GM12878 (cell line): Measurements from ENCODE around the gene PIK3C3. TPM values are rescaled to one million over a fixed set of nuclear protein-coding genes. Genes with fewer than 3 reads are reported as not detected.

ENCODE experiments used
- BACH1 ChIP-seq: fragments of 450-650 bp; IDR thresholded peaks from 2 replicates; pipeline ENCODE4 v1.6.1; 2017; ENCODE audit warnings: mild to moderate bottlenecking, borderline replicate concordance
- BRCA1 ChIP-seq: IDR thresholded peaks from 2 replicates; pipeline ENCODE4 v1.6.1; 2011; ENCODE audit warnings: low read depth, low read length, improper control_type of control experiment
- CBFB ChIP-seq: IDR thresholded peaks from 2 replicates; pipeline ENCODE4 v1.6.1; 2016; ENCODE audit warnings: antibody characterized with exemption, low read depth
- CHD4 ChIP-seq: fragments of 200-600 bp; sonication (generic); IDR thresholded peaks from 2 replicates; pipeline ENCODE4 v1.6.1; 2016; ENCODE audit warnings: mild to moderate bottlenecking
- HDAC2 ChIP-seq: fragments of 200-600 bp; sonication (generic); IDR thresholded peaks from 2 replicates; pipeline ENCODE4 v1.6.1; 2017
- IKZF1 ChIP-seq: fragments of 450-650 bp; conservative IDR thresholded peaks from 2 replicates; pipeline ENCODE4 v1.6.1; 2017; ENCODE audit warnings: antibody characterized with exemption, mild to moderate bottlenecking
- MXI1 ChIP-seq: fragments of 150-350 bp; IDR thresholded peaks from 2 replicates; pipeline ENCODE4 v1.6.1; 2011; ENCODE audit warnings: low read depth, mild to moderate bottlenecking, inconsistent platforms, low read length, improper control_type of control experiment
- NBN ChIP-seq: fragments of 450-650 bp; IDR thresholded peaks from 2 replicates; pipeline ENCODE4 v1.6.1; 2016
- NFXL1 ChIP-seq: fragments of 450-650 bp; IDR thresholded peaks from 2 replicates; pipeline ENCODE4 v1.6.1; 2017; ENCODE audit warnings: antibody characterized with exemption, mild to moderate bottlenecking, borderline replicate concordance
- NR2C1 ChIP-seq: fragments of 450-650 bp; IDR thresholded peaks from 2 replicates; pipeline ENCODE4 v1.6.1; 2017; ENCODE audit warnings: antibody characterized with exemption, mild to moderate bottlenecking, moderate library complexity
- NR2F1 ChIP-seq: fragments of 450-650 bp; conservative IDR thresholded peaks from 2 replicates; pipeline ENCODE4 v1.6.1; 2017; ENCODE audit warnings: mild to moderate bottlenecking
- RB1 ChIP-seq: fragments of 450-650 bp; formaldehyde crosslinking; IDR thresholded peaks from 2 replicates; pipeline ENCODE4 v1.6.1; 2017; ENCODE audit warnings: mild to moderate bottlenecking, borderline replicate concordance
- RCOR1 ChIP-seq: conservative IDR thresholded peaks from 2 replicates; pipeline ENCODE4 v1.6.1; 2012; ENCODE audit warnings: low read depth, low read length, improper control_type of control experiment
- SMAD1 ChIP-seq: fragments of 450-650 bp; IDR thresholded peaks from 2 replicates; pipeline ENCODE4 v1.6.1; 2018; ENCODE audit warnings: mild to moderate bottlenecking, low read depth; ENCODE audit not compliant: partially characterized antibody
- ZNF207 ChIP-seq: fragments of 450-650 bp; IDR thresholded peaks from 2 replicates; pipeline ENCODE4 v1.6.1; 2014; ENCODE audit warnings: antibody characterized with exemption, mild to moderate bottlenecking, borderline replicate concordance
- polyA plus RNA-seq, 11 experiments: library from polyadenylated mRNA; depleted of rRNA in 4 of 11; unstranded in 6 of 11; stranded (reverse) in 5 of 11; fragments of >200 nt; fragmentation: Nextera tagmentation in 4 of 11; fragmentation: Illumina TruSeq in 1 of 11; extraction: Ambion mirVana in 4 of 11; extraction: Trizol in 1 of 11; gene quantifications; 1 replicate in 1 of 11; 2 replicates in 10 of 11; pipeline versions ENCODE4 v1.2.1 to v1.2.3, GENCODE V29; 2011 to 2016; ENCODE audit warnings: inconsistent platforms in 2 of 11, missing spikeins in 2 of 11, low read depth in 1 of 11
- total RNA-seq, 4 experiments: library from RNA; depleted of rRNA in 3 of 4; stranded (reverse); fragments of >200 nt in 3 of 4; fragmentation: Illumina TruSeq in 1 of 4; extraction: Trizol in 1 of 4; gene quantifications; 2 replicates each; pipeline versions ENCODE4 v1.2.1 to v1.2.3, GENCODE V29; 2013 to 2021
- TF ChIP-seq, protein P1 (sequence below): fragments of 150-350 bp; IDR thresholded peaks from 2 replicates; pipeline ENCODE4 v1.6.1; 2016; ENCODE audit warnings: low read depth, low read length
- TF ChIP-seq, protein P2 (sequence below): fragments of 450-650 bp; IDR thresholded peaks from 2 replicates; pipeline ENCODE4 v1.6.1; 2017; ENCODE audit warnings: borderline replicate concordance
- TF ChIP-seq, protein P3 (sequence below): fragments of 150-350 bp; IDR thresholded peaks from 2 replicates; pipeline ENCODE4 v1.6.1; 2014; ENCODE audit warnings: mild to moderate bottlenecking, low read depth, low read length
- TF ChIP-seq, protein P4 (sequence below): fragments of 450-650 bp; formaldehyde crosslinking; IDR thresholded peaks from 2 replicates; pipeline ENCODE4 v1.4.0; 2020; ENCODE audit warnings: mild to moderate bottlenecking, moderate library complexity
- TF ChIP-seq, protein P5 (sequence below): fragments of 450-650 bp; IDR thresholded peaks from 2 replicates; pipeline ENCODE4 v1.6.1; 2014; ENCODE audit warnings: mild to moderate bottlenecking

Gene PIK3C3
- total and polyA plus RNA-seq, 10 of the 15 experiments (the other 5 are each of a cell fraction or from before 2014, with no cell fraction given) = 14.4 to 131 (median 32.4) TPM

DNA sequence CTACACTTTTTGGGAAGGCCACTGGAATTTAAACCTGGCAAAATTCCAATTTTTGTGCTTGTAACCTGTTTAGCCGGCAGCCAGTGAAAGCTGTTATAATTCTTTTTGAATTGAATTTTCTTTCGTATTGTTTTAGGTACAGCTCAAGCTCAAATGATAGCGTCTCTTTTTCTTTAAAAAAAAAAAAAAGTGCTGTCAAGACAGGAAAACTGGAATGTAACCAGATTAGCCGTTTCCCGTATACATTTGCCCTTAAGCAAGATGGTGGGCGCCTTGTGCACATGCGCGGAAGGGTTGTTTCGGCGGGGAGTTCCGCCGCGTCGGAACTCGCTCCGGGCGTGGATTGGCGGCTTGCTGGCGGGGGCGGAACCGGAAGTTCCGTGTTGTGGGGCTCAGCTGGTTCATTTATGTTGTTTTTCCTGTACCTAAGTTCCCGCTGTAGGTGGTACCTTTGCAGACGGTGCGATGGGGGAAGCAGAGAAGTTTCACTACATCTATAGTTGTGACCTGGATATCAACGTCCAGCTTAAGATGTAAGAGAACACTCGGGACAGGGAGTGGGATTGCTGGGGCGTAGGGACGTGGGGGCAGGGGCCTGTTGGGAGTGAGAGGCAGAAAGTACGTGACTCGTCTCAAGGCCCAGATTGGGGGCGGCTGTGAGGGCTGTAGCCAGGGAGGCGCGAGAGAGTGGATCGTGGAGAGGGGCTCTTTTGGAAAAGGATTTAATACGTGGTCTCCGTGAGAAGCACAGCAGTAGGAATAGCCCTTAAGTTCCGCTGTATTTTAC lies at the start of gene PIK3C3 (continued):
- TF ChIP-seq CHD4 = no peak
- peak; percentile 80 for TF ChIP-seq NBN
- TF ChIP-seq, protein P1, sequence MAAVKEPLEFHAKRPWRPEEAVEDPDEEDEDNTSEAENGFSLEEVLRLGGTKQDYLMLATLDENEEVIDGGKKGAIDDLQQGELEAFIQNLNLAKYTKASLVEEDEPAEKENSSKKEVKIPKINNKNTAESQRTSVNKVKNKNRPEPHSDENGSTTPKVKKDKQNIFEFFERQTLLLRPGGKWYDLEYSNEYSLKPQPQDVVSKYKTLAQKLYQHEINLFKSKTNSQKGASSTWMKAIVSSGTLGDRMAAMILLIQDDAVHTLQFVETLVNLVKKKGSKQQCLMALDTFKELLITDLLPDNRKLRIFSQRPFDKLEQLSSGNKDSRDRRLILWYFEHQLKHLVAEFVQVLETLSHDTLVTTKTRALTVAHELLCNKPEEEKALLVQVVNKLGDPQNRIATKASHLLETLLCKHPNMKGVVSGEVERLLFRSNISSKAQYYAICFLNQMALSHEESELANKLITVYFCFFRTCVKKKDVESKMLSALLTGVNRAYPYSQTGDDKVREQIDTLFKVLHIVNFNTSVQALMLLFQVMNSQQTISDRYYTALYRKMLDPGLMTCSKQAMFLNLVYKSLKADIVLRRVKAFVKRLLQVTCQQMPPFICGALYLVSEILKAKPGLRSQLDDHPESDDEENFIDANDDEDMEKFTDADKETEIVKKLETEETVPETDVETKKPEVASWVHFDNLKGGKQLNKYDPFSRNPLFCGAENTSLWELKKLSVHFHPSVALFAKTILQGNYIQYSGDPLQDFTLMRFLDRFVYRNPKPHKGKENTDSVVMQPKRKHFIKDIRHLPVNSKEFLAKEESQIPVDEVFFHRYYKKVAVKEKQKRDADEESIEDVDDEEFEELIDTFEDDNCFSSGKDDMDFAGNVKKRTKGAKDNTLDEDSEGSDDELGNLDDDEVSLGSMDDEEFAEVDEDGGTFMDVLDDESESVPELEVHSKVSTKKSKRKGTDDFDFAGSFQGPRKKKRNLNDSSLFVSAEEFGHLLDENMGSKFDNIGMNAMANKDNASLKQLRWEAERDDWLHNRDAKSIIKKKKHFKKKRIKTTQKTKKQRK = peak; percentile 6; the same call in 1 of the 2 replicates
- no peak for TF ChIP-seq ZNF207
- TF ChIP-seq BACH1 = 0 out of 2 replicates have a peak, but pooled peaks have one; percentile 19
- TF ChIP-seq NR2F1 = no peak
- TF ChIP-seq NFXL1 = no peak
- TF ChIP-seq BRCA1 = no peak
- no peak for TF ChIP-seq HDAC2
- TF ChIP-seq IKZF1 = peak; percentile 58
- TF ChIP-seq, protein P2, sequence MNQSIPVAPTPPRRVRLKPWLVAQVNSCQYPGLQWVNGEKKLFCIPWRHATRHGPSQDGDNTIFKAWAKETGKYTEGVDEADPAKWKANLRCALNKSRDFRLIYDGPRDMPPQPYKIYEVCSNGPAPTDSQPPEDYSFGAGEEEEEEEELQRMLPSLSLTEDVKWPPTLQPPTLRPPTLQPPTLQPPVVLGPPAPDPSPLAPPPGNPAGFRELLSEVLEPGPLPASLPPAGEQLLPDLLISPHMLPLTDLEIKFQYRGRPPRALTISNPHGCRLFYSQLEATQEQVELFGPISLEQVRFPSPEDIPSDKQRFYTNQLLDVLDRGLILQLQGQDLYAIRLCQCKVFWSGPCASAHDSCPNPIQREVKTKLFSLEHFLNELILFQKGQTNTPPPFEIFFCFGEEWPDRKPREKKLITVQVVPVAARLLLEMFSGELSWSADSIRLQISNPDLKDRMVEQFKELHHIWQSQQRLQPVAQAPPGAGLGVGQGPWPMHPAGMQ = no peak
- peak; percentile 40 for TF ChIP-seq SMAD1
- TF ChIP-seq RCOR1 = no peak
- TF ChIP-seq MXI1 = peak; percentile 51; the same call in 1 of the 2 replicates
- peak; percentile 49; the same call in 1 of the 2 replicates for TF ChIP-seq RB1
- TF ChIP-seq, protein P3, sequence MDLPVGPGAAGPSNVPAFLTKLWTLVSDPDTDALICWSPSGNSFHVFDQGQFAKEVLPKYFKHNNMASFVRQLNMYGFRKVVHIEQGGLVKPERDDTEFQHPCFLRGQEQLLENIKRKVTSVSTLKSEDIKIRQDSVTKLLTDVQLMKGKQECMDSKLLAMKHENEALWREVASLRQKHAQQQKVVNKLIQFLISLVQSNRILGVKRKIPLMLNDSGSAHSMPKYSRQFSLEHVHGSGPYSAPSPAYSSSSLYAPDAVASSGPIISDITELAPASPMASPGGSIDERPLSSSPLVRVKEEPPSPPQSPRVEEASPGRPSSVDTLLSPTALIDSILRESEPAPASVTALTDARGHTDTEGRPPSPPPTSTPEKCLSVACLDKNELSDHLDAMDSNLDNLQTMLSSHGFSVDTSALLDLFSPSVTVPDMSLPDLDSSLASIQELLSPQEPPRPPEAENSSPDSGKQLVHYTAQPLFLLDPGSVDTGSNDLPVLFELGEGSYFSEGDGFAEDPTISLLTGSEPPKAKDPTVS = no peak
- TF ChIP-seq CBFB = no peak
- TF ChIP-seq, protein P4, sequence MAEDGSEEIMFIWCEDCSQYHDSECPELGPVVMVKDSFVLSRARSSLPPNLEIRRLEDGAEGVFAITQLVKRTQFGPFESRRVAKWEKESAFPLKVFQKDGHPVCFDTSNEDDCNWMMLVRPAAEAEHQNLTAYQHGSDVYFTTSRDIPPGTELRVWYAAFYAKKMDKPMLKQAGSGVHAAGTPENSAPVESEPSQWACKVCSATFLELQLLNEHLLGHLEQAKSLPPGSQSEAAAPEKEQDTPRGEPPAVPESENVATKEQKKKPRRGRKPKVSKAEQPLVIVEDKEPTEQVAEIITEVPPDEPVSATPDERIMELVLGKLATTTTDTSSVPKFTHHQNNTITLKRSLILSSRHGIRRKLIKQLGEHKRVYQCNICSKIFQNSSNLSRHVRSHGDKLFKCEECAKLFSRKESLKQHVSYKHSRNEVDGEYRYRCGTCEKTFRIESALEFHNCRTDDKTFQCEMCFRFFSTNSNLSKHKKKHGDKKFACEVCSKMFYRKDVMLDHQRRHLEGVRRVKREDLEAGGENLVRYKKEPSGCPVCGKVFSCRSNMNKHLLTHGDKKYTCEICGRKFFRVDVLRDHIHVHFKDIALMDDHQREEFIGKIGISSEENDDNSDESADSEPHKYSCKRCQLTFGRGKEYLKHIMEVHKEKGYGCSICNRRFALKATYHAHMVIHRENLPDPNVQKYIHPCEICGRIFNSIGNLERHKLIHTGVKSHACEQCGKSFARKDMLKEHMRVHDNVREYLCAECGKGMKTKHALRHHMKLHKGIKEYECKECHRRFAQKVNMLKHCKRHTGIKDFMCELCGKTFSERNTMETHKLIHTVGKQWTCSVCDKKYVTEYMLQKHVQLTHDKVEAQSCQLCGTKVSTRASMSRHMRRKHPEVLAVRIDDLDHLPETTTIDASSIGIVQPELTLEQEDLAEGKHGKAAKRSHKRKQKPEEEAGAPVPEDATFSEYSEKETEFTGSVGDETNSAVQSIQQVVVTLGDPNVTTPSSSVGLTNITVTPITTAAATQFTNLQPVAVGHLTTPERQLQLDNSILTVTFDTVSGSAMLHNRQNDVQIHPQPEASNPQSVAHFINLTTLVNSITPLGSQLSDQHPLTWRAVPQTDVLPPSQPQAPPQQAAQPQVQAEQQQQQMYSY (CRISPR knock-in tag) = no peak
- TF ChIP-seq NR2C1 = peak; percentile 54
- TF ChIP-seq, protein P5, sequence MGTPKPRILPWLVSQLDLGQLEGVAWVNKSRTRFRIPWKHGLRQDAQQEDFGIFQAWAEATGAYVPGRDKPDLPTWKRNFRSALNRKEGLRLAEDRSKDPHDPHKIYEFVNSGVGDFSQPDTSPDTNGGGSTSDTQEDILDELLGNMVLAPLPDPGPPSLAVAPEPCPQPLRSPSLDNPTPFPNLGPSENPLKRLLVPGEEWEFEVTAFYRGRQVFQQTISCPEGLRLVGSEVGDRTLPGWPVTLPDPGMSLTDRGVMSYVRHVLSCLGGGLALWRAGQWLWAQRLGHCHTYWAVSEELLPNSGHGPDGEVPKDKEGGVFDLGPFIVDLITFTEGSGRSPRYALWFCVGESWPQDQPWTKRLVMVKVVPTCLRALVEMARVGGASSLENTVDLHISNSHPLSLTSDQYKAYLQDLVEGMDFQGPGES = 0 out of 2 replicates have a peak, but pooled peaks have one; percentile 30
